ENCODE measurements around the gene AK9.
"Not testable (repeated sequence)": the region's sequence is repeated elsewhere in the genome, so short reads cannot be mapped to it uniquely, and the experiment has no call there.

Gene AK9

DNA sequence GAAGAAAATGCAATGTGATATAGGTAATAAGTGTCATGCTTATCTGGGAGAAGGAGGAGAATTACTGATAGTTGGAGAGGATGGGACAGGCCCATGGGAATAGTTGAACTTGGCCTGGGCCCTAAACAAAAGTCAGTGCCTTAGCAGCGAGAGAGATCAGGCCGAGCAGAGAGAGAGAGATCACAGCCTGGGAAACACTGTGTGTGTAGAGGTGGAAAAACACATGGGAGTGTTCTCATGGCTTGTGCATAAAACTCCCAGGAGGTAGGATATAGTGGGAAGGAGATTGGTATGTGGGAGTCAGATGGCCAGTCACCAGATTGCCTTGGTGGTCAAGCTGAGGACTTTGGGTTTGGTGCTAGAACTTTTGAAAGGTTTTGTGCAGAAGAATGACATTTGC is 47.7 kb upstream of the AK9 start:
- Histone ChIP-seq H3K27me3 (ENCODE audit: insufficient read depth, low read length) (no peaks in the 10 kb centered on the region), H3K36me3 (ENCODE audit: insufficient read depth, low read length) (peaks cover 4% of the 10 kb centered on the region; the same call in 1 of the 2 replicates), H2AFZ (ENCODE audit: low read length) (no peak overlapping the region), H3K4me1 (ENCODE audit: insufficient read depth, low read length, severe bottlenecking) (no peaks in the 10 kb centered on the region), H3F3A (ENCODE audit: insufficient read depth, low read length) (no peaks in the 10 kb centered on the region), H3K27ac (ENCODE audit: low read depth, low read length, poor library complexity, severe bottlenecking) (no peak overlapping the region), H3K4me3 (ENCODE audit: low read depth, low read length, poor library complexity, severe bottlenecking) (no peak overlapping the region), H3K4me2 (ENCODE audit: low read length) (no peak overlapping the region), H3K79me2 (ENCODE audit: insufficient read depth, low read length) (no peaks in the 10 kb centered on the region), H3K9me3 (ENCODE audit: low read length) (no peaks in the 10 kb centered on the region), H3K9me2 (ENCODE audit: low read depth, low read length) (no peaks in the 10 kb centered on the region), H3K9ac (ENCODE audit: low read length) (no peak overlapping the region), H4K20me1 (ENCODE audit: insufficient read depth, low read length) (no peaks in the 10 kb centered on the region)
- TF ChIP-seq, protein P1, sequence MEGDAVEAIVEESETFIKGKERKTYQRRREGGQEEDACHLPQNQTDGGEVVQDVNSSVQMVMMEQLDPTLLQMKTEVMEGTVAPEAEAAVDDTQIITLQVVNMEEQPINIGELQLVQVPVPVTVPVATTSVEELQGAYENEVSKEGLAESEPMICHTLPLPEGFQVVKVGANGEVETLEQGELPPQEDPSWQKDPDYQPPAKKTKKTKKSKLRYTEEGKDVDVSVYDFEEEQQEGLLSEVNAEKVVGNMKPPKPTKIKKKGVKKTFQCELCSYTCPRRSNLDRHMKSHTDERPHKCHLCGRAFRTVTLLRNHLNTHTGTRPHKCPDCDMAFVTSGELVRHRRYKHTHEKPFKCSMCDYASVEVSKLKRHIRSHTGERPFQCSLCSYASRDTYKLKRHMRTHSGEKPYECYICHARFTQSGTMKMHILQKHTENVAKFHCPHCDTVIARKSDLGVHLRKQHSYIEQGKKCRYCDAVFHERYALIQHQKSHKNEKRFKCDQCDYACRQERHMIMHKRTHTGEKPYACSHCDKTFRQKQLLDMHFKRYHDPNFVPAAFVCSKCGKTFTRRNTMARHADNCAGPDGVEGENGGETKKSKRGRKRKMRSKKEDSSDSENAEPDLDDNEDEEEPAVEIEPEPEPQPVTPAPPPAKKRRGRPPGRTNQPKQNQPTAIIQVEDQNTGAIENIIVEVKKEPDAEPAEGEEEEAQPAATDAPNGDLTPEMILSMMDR (IDR thresholded peaks at IDR 0.05; ENCODE audit: low read length) = no peak
- TF ChIP-seq EZH2 (IDR thresholded peaks at IDR 0.05; ENCODE audit: borderline replicate concordance, low read length) = no peak

DNA sequence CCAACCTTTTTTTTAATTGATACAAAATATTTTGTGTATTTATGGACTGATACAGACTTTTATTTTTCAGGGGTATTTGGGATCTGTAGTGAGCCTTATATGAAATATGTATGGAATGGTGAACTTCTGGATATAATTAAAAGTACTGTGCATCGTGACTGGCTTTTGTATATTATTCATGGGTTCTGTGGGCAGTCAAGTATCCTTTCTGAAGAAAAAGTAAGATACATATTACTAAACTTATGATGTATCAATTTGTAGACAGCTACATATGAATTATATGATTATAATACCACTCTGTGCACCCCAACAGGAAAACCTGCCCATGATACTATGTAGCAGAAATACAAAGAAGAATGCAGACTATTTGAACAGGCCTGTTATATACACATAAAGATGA is 47.3 kb upstream of the AK9 start:
- Histone ChIP-seq H3K27ac (ENCODE audit: low read depth, low read length, poor library complexity, severe bottlenecking) (no peak overlapping the region), H3K79me2 (ENCODE audit: insufficient read depth, low read length) (no peaks in the 10 kb centered on the region), H3K9me3 (ENCODE audit: low read length) (no peaks in the 10 kb centered on the region), H4K20me1 (ENCODE audit: insufficient read depth, low read length) (no peaks in the 10 kb centered on the region), H3K27me3 (ENCODE audit: insufficient read depth, low read length) (no peaks in the 10 kb centered on the region), H3K9ac (ENCODE audit: low read length) (no peak overlapping the region), H2AFZ (ENCODE audit: low read length) (no peak overlapping the region), H3K4me1 (ENCODE audit: insufficient read depth, low read length, severe bottlenecking) (no peaks in the 10 kb centered on the region), H3F3A (ENCODE audit: insufficient read depth, low read length) (no peaks in the 10 kb centered on the region), H3K9me2 (ENCODE audit: low read depth, low read length) (no peaks in the 10 kb centered on the region), H3K4me3 (ENCODE audit: low read depth, low read length, poor library complexity, severe bottlenecking) (no peak overlapping the region), H3K4me2 (ENCODE audit: low read length) (no peak overlapping the region), H3K36me3 (ENCODE audit: insufficient read depth, low read length) (peaks cover 4% of the 10 kb centered on the region; the same call in 1 of the 2 replicates)
- TF ChIP-seq, protein P1 (IDR thresholded peaks at IDR 0.05; ENCODE audit: low read length) = no peak
- no peak for TF ChIP-seq EZH2 (IDR thresholded peaks at IDR 0.05; ENCODE audit: borderline replicate concordance, low read length)

DNA sequence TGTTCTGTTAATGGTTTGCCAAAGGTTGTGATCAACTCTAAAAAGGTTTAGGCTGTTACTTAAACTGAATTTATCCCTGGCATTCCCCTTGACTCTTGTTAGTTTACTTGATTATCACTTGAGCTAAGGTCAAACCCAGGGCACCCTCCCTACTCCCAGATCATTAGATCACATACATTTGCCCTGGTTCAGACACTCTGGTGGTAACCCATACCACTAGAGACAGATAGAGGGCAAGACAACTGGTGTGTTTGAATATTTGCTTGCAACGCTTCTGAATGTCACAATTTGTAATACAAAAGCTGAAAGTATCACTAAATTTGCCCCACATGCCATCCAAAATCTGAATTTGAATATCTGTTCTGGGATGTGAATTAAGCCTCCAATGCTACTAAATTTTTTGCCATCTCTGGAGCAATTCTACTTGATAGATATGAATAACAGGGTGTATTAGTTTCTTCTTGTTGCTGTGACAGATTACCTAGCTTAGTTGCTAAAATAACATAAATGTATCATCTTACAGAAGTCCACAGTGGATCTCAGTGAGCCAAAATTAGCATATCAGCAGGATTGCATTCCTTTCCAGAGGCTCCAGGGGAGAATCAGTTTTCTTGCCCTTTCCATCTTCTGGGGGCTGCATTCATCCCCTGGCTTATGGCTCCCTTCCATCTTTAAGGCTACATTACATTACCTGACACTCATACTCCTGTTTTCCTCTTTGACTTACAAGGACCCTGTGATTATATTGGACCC is 45.4 kb upstream of the AK9 start:
- TF ChIP-seq, protein P1 (IDR thresholded peaks at IDR 0.05; ENCODE audit: low read length) = no peak
- TF ChIP-seq EZH2 (IDR thresholded peaks at IDR 0.05; ENCODE audit: borderline replicate concordance, low read length) = no peak
- Histone ChIP-seq H2AFZ (ENCODE audit: low read length) (no peak overlapping the region), H3K4me3 (ENCODE audit: low read depth, low read length, poor library complexity, severe bottlenecking) (no peak overlapping the region), H3K4me2 (ENCODE audit: low read length) (no peak overlapping the region), H3K79me2 (ENCODE audit: insufficient read depth, low read length) (no peaks in the 10 kb centered on the region), H4K20me1 (ENCODE audit: insufficient read depth, low read length) (no peaks in the 10 kb centered on the region), H3F3A (ENCODE audit: insufficient read depth, low read length) (no peaks in the 10 kb centered on the region), H3K9me3 (ENCODE audit: low read length) (no peaks in the 10 kb centered on the region), H3K4me1 (ENCODE audit: insufficient read depth, low read length, severe bottlenecking) (no peaks in the 10 kb centered on the region), H3K9me2 (ENCODE audit: low read depth, low read length) (no peaks in the 10 kb centered on the region), H3K9ac (ENCODE audit: low read length) (no peak overlapping the region), H3K27ac (ENCODE audit: low read depth, low read length, poor library complexity, severe bottlenecking) (no peak overlapping the region), H3K36me3 (ENCODE audit: insufficient read depth, low read length) (peaks cover 4% of the 10 kb centered on the region; the same call in 1 of the 2 replicates), H3K27me3 (ENCODE audit: insufficient read depth, low read length) (no peaks in the 10 kb centered on the region)

GRCh38 chr6:109725250-109725649 is 34.2 kb upstream of the AK9 start:
- not testable (repeated sequence) for H3K79me2 ChIP-seq (ENCODE audit: insufficient read depth, low read length)

More at GRCh38 chr6:109725250-109725649, 34.2 kb upstream of the AK9 start:
- H3K4me2 ChIP-seq (ENCODE audit: low read length); H2AFZ ChIP-seq (ENCODE audit: low read length); H3K9me3 ChIP-seq (ENCODE audit: low read length); H3K4me3 ChIP-seq (ENCODE audit: low read depth, low read length, poor library complexity, severe bottlenecking); H3F3A ChIP-seq (ENCODE audit: insufficient read depth, low read length); H3K9ac ChIP-seq (ENCODE audit: low read length); H3K36me3 ChIP-seq (ENCODE audit: insufficient read depth, low read length); H3K9me2 ChIP-seq (ENCODE audit: low read depth, low read length); H3K4me1 ChIP-seq (ENCODE audit: insufficient read depth, low read length, severe bottlenecking); H3K27me3 ChIP-seq (ENCODE audit: insufficient read depth, low read length); H4K20me1 ChIP-seq (ENCODE audit: insufficient read depth, low read length); H3K27ac ChIP-seq (ENCODE audit: low read depth, low read length, poor library complexity, severe bottlenecking): not testable (repeated sequence)
